ENCODE measurements around the gene NBAS. TPM values are rescaled to one million over a fixed set of nuclear protein-coding genes. Genes with fewer than 3 reads are reported as not detected.

The NBAS gene
- total RNA-seq, result 10 to 100 TPM; 31.5 to 32.0 TPM

GRCh38 chr2:15560988-15561573, at the start of gene NBAS:
Gene NBAS, minus strand, starts transcription at chr2:15561334. Its CDS starts 30 bp downstream, at chr2:15561304.
- ATAC-seq (ENCODE audit: insufficient number of reproducible peaks, low FRiP score, low read depth) (peak; percentile 69), DNase-seq (ENCODE audit: low spot score) (peak; percentile 49)
- Histone ChIP-seq H3K36me3 (no peaks in the 10 kb centered on the region), H3K27me3 (replicated peaks; ENCODE audit: insufficient read depth) (no peaks in the 10 kb centered on the region), H3K27ac (peak within 1 kb of the TSS; percentile 64 to 75), H3K4me1 (ENCODE audit: control insufficient read depth in 1 of 2, low read depth in 2 of 2) (peaks cover 10 to 14% of the 10 kb centered on the region in 2 donors), H3K4me3 (peak within 1 kb of the TSS; percentile 98), H3K9me3 (no peaks in the 10 kb centered on the region)
- TF ChIP-seq, protein P1, sequence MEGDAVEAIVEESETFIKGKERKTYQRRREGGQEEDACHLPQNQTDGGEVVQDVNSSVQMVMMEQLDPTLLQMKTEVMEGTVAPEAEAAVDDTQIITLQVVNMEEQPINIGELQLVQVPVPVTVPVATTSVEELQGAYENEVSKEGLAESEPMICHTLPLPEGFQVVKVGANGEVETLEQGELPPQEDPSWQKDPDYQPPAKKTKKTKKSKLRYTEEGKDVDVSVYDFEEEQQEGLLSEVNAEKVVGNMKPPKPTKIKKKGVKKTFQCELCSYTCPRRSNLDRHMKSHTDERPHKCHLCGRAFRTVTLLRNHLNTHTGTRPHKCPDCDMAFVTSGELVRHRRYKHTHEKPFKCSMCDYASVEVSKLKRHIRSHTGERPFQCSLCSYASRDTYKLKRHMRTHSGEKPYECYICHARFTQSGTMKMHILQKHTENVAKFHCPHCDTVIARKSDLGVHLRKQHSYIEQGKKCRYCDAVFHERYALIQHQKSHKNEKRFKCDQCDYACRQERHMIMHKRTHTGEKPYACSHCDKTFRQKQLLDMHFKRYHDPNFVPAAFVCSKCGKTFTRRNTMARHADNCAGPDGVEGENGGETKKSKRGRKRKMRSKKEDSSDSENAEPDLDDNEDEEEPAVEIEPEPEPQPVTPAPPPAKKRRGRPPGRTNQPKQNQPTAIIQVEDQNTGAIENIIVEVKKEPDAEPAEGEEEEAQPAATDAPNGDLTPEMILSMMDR (IDR thresholded peaks at IDR 0.05), result no peak

DNA sequence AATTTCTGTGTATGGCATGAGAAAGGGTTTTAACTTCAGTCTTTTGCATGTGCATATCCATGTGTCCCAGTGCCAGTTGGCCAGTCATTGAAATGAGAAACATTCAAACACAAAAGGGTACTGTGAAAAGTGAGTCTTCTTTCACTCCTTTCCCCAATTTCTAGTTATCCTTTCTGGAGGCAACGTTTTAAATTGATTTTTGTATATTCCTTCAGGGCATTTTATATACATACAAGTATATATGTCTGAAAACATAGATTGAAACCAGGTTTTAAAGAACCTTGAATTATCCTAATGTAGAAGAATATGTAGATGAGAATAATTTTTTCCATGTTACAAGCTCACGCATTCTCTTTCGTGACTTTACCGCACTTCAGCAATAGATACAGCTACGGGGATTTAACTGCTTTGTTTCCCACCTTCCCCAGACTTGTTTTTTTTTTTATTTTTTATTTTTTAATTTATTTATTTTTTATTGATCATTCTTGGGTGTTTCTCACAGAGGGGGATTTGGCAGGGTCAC, 49.4 kb upstream of the NBAS start:
- Histone ChIP-seq H3K9me3 (no peaks in the 10 kb centered on the region), H3K27me3 (replicated peaks; ENCODE audit: insufficient read depth) (no peaks in the 10 kb centered on the region), H3K4me3 (no peak overlapping the region), H3K4me1 (ENCODE audit: control insufficient read depth in 1 of 2, low read depth in 2 of 2) (no peaks in the 10 kb centered on the region), H3K27ac (no peak overlapping the region), H3K36me3 (peaks cover 38% of the 10 kb centered on the region)
- no peak for ATAC-seq (ENCODE audit: insufficient number of reproducible peaks, low FRiP score, low read depth)
- no peak for DNase-seq (ENCODE audit: low spot score)
- TF ChIP-seq, protein P1 (IDR thresholded peaks at IDR 0.05), result no peak

DNA sequence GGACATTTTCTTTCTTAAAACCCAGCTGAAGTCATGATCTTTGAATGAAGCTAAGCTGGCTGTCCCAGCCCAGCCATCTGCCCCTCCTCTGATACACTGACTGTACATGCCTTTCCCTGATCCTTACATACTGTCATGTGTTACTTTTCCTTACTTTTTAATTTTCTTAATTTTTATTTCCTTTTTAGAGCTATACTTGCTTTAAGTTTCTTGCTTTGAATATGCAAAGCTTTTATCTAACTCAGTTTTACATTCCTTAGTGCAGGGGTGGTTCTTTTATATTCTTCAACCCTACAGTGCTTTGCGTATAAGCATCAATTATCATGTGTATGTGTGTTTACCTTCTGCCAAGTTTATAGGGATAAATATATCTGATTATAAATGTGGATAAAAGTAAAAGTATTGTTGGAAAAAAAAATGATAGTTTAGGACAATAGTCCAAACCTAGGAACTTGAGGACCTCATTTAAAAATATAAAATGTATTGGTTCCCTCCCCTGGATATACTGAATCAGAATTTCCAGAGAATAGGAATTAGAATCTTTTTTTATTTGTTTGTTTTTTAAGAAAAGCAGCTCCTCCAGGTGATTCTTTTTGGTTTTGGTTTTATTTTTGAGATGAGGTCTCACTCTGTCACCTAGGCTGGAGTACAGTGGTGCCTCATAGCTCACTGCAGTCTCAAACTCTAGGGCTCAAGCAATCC, 48.4 kb upstream of the NBAS start:
- Histone ChIP-seq H3K9me3 (no peaks in the 10 kb centered on the region), H3K4me1 (ENCODE audit: control insufficient read depth in 1 of 2, low read depth in 2 of 2) (no peaks in the 10 kb centered on the region), H3K4me3 (no peak overlapping the region), H3K36me3 (peaks cover 48% of the 10 kb centered on the region), H3K27ac (no peak overlapping the region), H3K27me3 (replicated peaks; ENCODE audit: insufficient read depth) (no peaks in the 10 kb centered on the region)
- TF ChIP-seq, protein P1 (IDR thresholded peaks at IDR 0.05), result no peak
- no peak for DNase-seq (ENCODE audit: low spot score)
- no peak for ATAC-seq (ENCODE audit: insufficient number of reproducible peaks, low FRiP score, low read depth)

GRCh38 chr2:15608392-15608761, 47.2 kb upstream of the NBAS start:
- Histone ChIP-seq H3K27ac (no peak overlapping the region), H3K9me3 (no peaks in the 10 kb centered on the region), H3K27me3 (replicated peaks; ENCODE audit: insufficient read depth) (no peaks in the 10 kb centered on the region), H3K4me1 (ENCODE audit: control insufficient read depth in 1 of 2, low read depth in 2 of 2) (no peaks in the 10 kb centered on the region), H3K4me3 (no peak overlapping the region), H3K36me3 (peaks cover 59% of the 10 kb centered on the region)
- ATAC-seq (ENCODE audit: insufficient number of reproducible peaks, low FRiP score, low read depth) (no peak), DNase-seq (ENCODE audit: low spot score) (no peak)
- TF ChIP-seq, protein P1 (IDR thresholded peaks at IDR 0.05), result no peak

DNA sequence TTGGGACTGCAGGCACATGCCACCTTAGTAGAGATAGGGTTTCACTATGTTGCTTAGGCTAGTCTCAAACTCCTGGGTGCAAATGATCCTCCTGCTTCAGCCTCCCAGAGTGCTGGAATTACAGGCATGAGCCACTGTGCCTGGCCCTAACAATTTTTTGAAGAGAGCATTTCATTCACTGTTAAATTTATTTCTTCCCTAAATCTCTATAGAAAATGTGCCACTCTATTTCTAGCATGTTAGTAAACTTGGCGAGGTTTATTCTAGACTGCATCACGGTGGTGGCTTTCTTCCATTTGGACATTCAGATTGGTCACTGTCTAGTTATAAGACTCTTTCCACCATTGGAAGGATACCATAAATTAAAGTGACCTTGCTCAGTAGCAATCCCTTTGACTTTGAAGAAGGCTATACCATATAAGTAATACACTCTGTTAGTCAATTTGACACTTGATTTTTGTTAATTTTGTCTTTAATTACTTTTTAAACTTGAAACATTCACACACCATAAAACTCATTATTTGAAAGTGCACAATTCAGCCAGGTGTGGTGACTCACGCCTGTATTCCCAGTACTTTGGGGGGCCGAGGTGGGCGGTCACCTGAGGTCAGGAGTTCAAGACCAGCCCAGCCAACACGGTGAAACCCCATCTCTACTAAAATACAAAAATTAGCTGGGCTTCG, 46.7 kb upstream of the NBAS start:
- Histone ChIP-seq H3K4me3 (no peak overlapping the region), H3K4me1 (ENCODE audit: control insufficient read depth in 1 of 2, low read depth in 2 of 2) (no peaks in the 10 kb centered on the region), H3K27ac (no peak overlapping the region), H3K27me3 (replicated peaks; ENCODE audit: insufficient read depth) (no peaks in the 10 kb centered on the region), H3K36me3 (peaks cover 65% of the 10 kb centered on the region), H3K9me3 (no peaks in the 10 kb centered on the region)
- DNase-seq (ENCODE audit: low spot score) (no peak), ATAC-seq (ENCODE audit: insufficient number of reproducible peaks, low FRiP score, low read depth) (no peak)
- TF ChIP-seq, protein P1 (IDR thresholded peaks at IDR 0.05), result no peak

All from thoracic aorta (tissue), 2 donors.